Upper lobe of left lung (tissue), 4 donors: ENCODE data around the gene PRELP.

Source experiments
- CTCF ChIP-seq, 6 experiments: fragments of 450-650 bp in 4 of 6; fragments of 200-600 bp in 2 of 6; sonication (generic) in 2 of 6; IDR thresholded peaks; one replicate each; pipeline ENCODE4 v1.5.1; 2016 to 2019; ENCODE audit warnings: antibody characterized with exemption in 6 of 6
- POLR2A ChIP-seq, 4 donors: fragments of 450-650 bp; IDR thresholded peaks; one replicate each; pipeline ENCODE4 v1.5.1; 2016 to 2017; ENCODE audit warnings: antibody characterized with exemption in 4 of 4, mild to moderate bottlenecking in 2 of 4
- POLR2AphosphoS5 ChIP-seq, 2 donors: sonication (generic); formaldehyde crosslinking; IDR thresholded peaks; one replicate each; pipeline ENCODE4 v1.5.1; 2017; ENCODE audit warnings: antibody characterized with exemption in 2 of 2

GRCh38 chr1:203461717-203462116 lies 13.9 kb upstream of the PRELP start:
- TF ChIP-seq POLR2A (IDR thresholded peaks at IDR 0.05): no peak
- TF ChIP-seq CTCF (IDR thresholded peaks at IDR 0.05): no peak
- no peak for TF ChIP-seq POLR2AphosphoS5 (IDR thresholded peaks at IDR 0.05)
